GM08714 (cell line): ENCODE results near the gene MYO10.

Source experiments
- H3K4me3 ChIP-seq: fragments of 200-500 bp; sonication (Bioruptor generic); 2 replicates; pipeline ENCODE4 v1.5.1; 2014; ENCODE audit warnings: mild to moderate bottlenecking, low read length, inconsistent platforms
- ZNF274 ChIP-seq: IDR thresholded peaks from 2 replicates; pipeline ENCODE4 v1.6.1; 2012; ENCODE audit warnings: mild to moderate bottlenecking, low read depth, low read length

Gene MYO10

GRCh38 chr5:16913187-16914107 is 22.6 kb downstream of the MYO10 start:
- H3K4me3 ChIP-seq = no peak overlapping the region
- TF ChIP-seq ZNF274 = no peak

- H3K4me3 ChIP-seq = no peak overlapping the region
- TF ChIP-seq ZNF274 = no peak
These were observed 24.0 kb downstream of the MYO10 start for GRCh38 chr5:16912080-16912479.

- TF ChIP-seq ZNF274 = no peak
- H3K4me3 ChIP-seq = no peak overlapping the region
These were observed 26.6 kb downstream of the MYO10 start for GRCh38 chr5:16909464-16909863.

- H3K4me3 ChIP-seq = no peak overlapping the region
- no peak for TF ChIP-seq ZNF274
These were observed 28.8 kb downstream of the MYO10 start for GRCh38 chr5:16907270-16907669.

- no peak overlapping the region for H3K4me3 ChIP-seq
- no peak for TF ChIP-seq ZNF274
These were observed 29.8 kb downstream of the MYO10 start for GRCh38 chr5:16906255-16906654.

GRCh38 chr5:16903480-16904300 is 32.4 kb downstream of the MYO10 start:
- TF ChIP-seq ZNF274 = no peak

GRCh38 chr5:16902846-16903245 is 33.2 kb downstream of the MYO10 start:
- no peak for TF ChIP-seq ZNF274
- no peak overlapping the region for H3K4me3 ChIP-seq

More at GRCh38 chr5:16903480-16904300, 32.4 kb downstream of the MYO10 start:
- H3K4me3 ChIP-seq = no peak overlapping the region

GRCh38 chr5:16901021-16901644 is 35.0 kb downstream of the MYO10 start:
- no peak overlapping the region for H3K4me3 ChIP-seq
- TF ChIP-seq ZNF274 = no peak

- no peak overlapping the region for H3K4me3 ChIP-seq
- no peak for TF ChIP-seq ZNF274
These were observed 36.9 kb downstream of the MYO10 start for GRCh38 chr5:16899171-16899570.

GRCh38 chr5:16897800-16898199 is 38.3 kb downstream of the MYO10 start:
- TF ChIP-seq ZNF274 = no peak
- no peak overlapping the region for H3K4me3 ChIP-seq

GRCh38 chr5:16897284-16897704 is 38.8 kb downstream of the MYO10 start:
- H3K4me3 ChIP-seq = no peak overlapping the region
- no peak for TF ChIP-seq ZNF274

- TF ChIP-seq ZNF274 = no peak
- H3K4me3 ChIP-seq = no peak overlapping the region
These were observed 39.3 kb downstream of the MYO10 start for GRCh38 chr5:16896767-16897166.

GRCh38 chr5:16894236-16895057 is 41.6 kb downstream of the MYO10 start:
- TF ChIP-seq ZNF274 = no peak
- H3K4me3 ChIP-seq = no peak overlapping the region
